GM23338 (cell line): ENCODE data around the gene CEP70.
"Not testable (repeated sequence)": the region's sequence is repeated elsewhere in the genome, so short reads cannot be mapped to it uniquely, and the experiment has no call there.

Experiments used
- POLR2AphosphoS5 ChIP-seq: IDR thresholded peaks from 2 replicates; pipeline ENCODE4 v1.6.1; 2016; ENCODE audit warnings: antibody characterized with exemption, low read depth
- TF ChIP-seq, protein P1 (sequence below), 2 experiments: fragments of 200-600 bp in 1 of 2; sonication (generic) in 1 of 2; conservative IDR thresholded peaks; 2 replicates each; pipeline versions ENCODE4 v1.5.1 to v1.6.1; 2016 to 2017; ENCODE audit warnings: antibody characterized with exemption in 2 of 2, low read depth in 2 of 2, mild to moderate bottlenecking in 2 of 2, moderate library complexity in 1 of 2

DNA sequence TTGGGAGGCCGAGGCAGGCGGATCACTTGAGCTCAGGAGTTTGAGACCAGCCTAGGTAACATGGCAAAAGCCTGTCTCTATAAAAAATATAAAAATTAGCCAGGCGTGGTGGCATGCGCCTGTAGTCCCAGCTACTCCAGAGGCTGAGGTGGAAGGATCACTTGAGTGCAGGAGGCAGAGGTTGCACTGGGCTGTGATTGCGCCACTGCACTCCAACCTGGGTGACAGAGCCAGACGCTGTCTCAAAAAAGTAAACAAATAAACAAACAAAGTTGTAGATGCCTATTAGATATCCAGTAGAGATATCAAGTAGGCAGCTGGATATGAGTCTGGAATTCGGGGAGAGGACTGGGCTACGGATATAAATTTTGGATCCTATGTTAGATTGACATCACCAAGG lies 24.4 kb downstream of the CEP70 start:
- TF ChIP-seq, protein P1, sequence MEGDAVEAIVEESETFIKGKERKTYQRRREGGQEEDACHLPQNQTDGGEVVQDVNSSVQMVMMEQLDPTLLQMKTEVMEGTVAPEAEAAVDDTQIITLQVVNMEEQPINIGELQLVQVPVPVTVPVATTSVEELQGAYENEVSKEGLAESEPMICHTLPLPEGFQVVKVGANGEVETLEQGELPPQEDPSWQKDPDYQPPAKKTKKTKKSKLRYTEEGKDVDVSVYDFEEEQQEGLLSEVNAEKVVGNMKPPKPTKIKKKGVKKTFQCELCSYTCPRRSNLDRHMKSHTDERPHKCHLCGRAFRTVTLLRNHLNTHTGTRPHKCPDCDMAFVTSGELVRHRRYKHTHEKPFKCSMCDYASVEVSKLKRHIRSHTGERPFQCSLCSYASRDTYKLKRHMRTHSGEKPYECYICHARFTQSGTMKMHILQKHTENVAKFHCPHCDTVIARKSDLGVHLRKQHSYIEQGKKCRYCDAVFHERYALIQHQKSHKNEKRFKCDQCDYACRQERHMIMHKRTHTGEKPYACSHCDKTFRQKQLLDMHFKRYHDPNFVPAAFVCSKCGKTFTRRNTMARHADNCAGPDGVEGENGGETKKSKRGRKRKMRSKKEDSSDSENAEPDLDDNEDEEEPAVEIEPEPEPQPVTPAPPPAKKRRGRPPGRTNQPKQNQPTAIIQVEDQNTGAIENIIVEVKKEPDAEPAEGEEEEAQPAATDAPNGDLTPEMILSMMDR (conservative IDR thresholded peaks at IDR 0.05; ENCODE audit: low read depth in 2 of 2): not testable (repeated sequence)
- TF ChIP-seq POLR2AphosphoS5: not testable (repeated sequence)
